Lower lobe of right lung (tissue), 2 donors: Measurements from ENCODE around the gene PTGFRN. TPM values are rescaled to one million over a fixed set of nuclear protein-coding genes. Genes with fewer than 3 reads are reported as not detected.

ENCODE experiments used
- ATAC-seq, 2 donors: fragments of 200-7000 bp; cut with Tn5 transposase; one replicate each; pipeline ENCODE4 v1.9.1; 2020 to 2022; ENCODE audit warnings: mild to moderate bottlenecking in 2 of 2, moderate library complexity in 2 of 2
- DNase-seq: peaks from one replicate; pipeline ENCODE4 v3.0.0-alpha.2; 2020
- H3K27ac ChIP-seq: fragments of 200-600 bp; one replicate; pipeline ENCODE4 v1.8.0; 2022
- H3K27me3 ChIP-seq: fragments of 200-600 bp; one replicate; pipeline ENCODE4 v1.8.0; 2022; ENCODE audit warnings: low read depth
- H3K36me3 ChIP-seq: fragments of 200-600 bp; one replicate; pipeline ENCODE4 v1.8.0; 2022; ENCODE audit warnings: mild to moderate bottlenecking
- H3K4me1 ChIP-seq: fragments of 200-600 bp; one replicate; pipeline ENCODE4 v1.8.0; 2022
- H3K4me3 ChIP-seq: fragments of 200-600 bp; one replicate; pipeline ENCODE4 v1.8.0; 2022; ENCODE audit warnings: mild to moderate bottlenecking
- H3K9me3 ChIP-seq: fragments of 200-600 bp; one replicate; pipeline ENCODE4 v1.8.0; 2022
- CTCF ChIP-seq: fragments of 200-600 bp; IDR thresholded peaks from one replicate; pipeline ENCODE4 v1.8.0; 2022; ENCODE audit warnings: antibody characterized with exemption, mild to moderate bottlenecking
- intact Hi-C: fragments of 100-400 bp; cut with DNase I; formaldehyde crosslinking; loops from one replicate; pipeline ENCODE4 v1.11.0; 2022
- total RNA-seq: library from RNA; stranded (reverse); fragmentation: NEBNext Ultra II Directional; extraction: Animal tissue kit (Norgen Biotek cat#: 25700); gene quantifications from one replicate; pipeline ENCODE4 v1.2.1, GENCODE V29; 2021
- donor health status: DM: no; HTN: yes; CAD: no; lungs with severe emphysema.

Gene PTGFRN
- total RNA-seq, 1 donor from 2014 or later = 31.1 TPM

GRCh38 chr1:116910379-116911187, 867 bp downstream of the PTGFRN start:
- no peaks in the 10 kb centered on the region for H3K36me3 ChIP-seq
- DNase-seq (peak; percentile 72), ATAC-seq (peak; percentile 56 to 73)
- H3K4me3 ChIP-seq = peak overlapping the region; percentile 68
- H3K4me1 ChIP-seq = peaks cover 20% of the 10 kb centered on the region
- H3K27ac ChIP-seq = peak overlapping the region; percentile 72
- intact Hi-C loops = no loop called here
- no peaks in the 10 kb centered on the region for H3K9me3 ChIP-seq
- TF ChIP-seq CTCF = no peak
- H3K27me3 ChIP-seq = no peaks in the 10 kb centered on the region

GRCh38 chr1:116911188-116911553, 1.5 kb downstream of the PTGFRN start:
- no peak for DNase-seq
- Histone ChIP-seq H3K36me3 (no peaks in the 10 kb centered on the region), H3K4me3 (peak overlapping the region; percentile 68), H3K27ac (no peak overlapping the region), H3K4me1 (peaks cover 24% of the 10 kb centered on the region), H3K27me3 (no peaks in the 10 kb centered on the region), H3K9me3 (no peaks in the 10 kb centered on the region)
- no peak for TF ChIP-seq CTCF
- ATAC-seq = no peak
- intact Hi-C loops = no loop called here

GRCh38 chr1:116911779-116912469, 2.2 kb downstream of the PTGFRN start:
- no peaks in the 10 kb centered on the region for H3K36me3 ChIP-seq
- H3K27ac ChIP-seq = no peak overlapping the region
- H3K27me3 ChIP-seq = no peaks in the 10 kb centered on the region
- DNase-seq (no peak), ATAC-seq (no peak)
- TF ChIP-seq CTCF = no peak
- intact Hi-C loops = no loop called here
- H3K4me1 ChIP-seq = peaks cover 31% of the 10 kb centered on the region
- no peak overlapping the region for H3K4me3 ChIP-seq
- H3K9me3 ChIP-seq = no peaks in the 10 kb centered on the region

GRCh38 chr1:116912846-116913245, 3.1 kb downstream of the PTGFRN start:
- ATAC-seq (no peak), DNase-seq (no peak)
- Histone ChIP-seq H3K27ac (no peak overlapping the region), H3K4me1 (peaks cover 39% of the 10 kb centered on the region), H3K36me3 (no peaks in the 10 kb centered on the region), H3K9me3 (no peaks in the 10 kb centered on the region), H3K27me3 (no peaks in the 10 kb centered on the region), H3K4me3 (no peak overlapping the region)
- no peak for TF ChIP-seq CTCF
- intact Hi-C loops = no loop called here

GRCh38 chr1:116913941-116914340, 4.2 kb downstream of the PTGFRN start:
- Histone ChIP-seq H3K4me3 (no peak overlapping the region), H3K27me3 (no peaks in the 10 kb centered on the region), H3K9me3 (no peaks in the 10 kb centered on the region), H3K27ac (no peak overlapping the region), H3K36me3 (no peaks in the 10 kb centered on the region), H3K4me1 (peaks cover 39% of the 10 kb centered on the region)
- intact Hi-C loops = no loop called here
- no peak for ATAC-seq
- TF ChIP-seq CTCF = no peak
- no peak for DNase-seq
